ENCODE measurements around the gene PLXNC1. TPM values are rescaled to one million over a fixed set of nuclear protein-coding genes. Genes with fewer than 3 reads are reported as not detected.

PLXNC1 gene
- total and polyA plus RNA-seq, 4 donors, result 0.71 to 12.0 (median 3.3) TPM

- Histone ChIP-seq H3K9ac (ENCODE audit: low read depth in 1 of 2, low read length in 2 of 2) (no peak overlapping the region), H3K27me3 (ENCODE audit: control insufficient read depth in 4 of 4, insufficient read depth in 4 of 4, low read length in 3 of 4) (no peaks in the 10 kb centered on the region), H3K36me3 (ENCODE audit: control insufficient read depth in 4 of 4, insufficient read depth in 3 of 4, low read depth in 1 of 4, low read length in 3 of 4) (no peaks in the 10 kb centered on the region), H3K9me3 (ENCODE audit: control insufficient read depth in 4 of 4, low read length in 3 of 4) (no peaks in the 10 kb centered on the region), H3K4me3 (ENCODE audit: low read depth in 1 of 3, low read length in 3 of 3) (no peak overlapping the region), H3K4me1 (ENCODE audit: control insufficient read depth in 4 of 4, insufficient read depth in 4 of 4, low read length in 3 of 4) (no peaks in the 10 kb centered on the region), H3K27ac (ENCODE audit: low read depth in 1 of 2, low read length in 2 of 2) (no peak overlapping the region)
- TF ChIP-seq TAF1 (conservative IDR thresholded peaks at IDR 0.05) (no peak), SP1 (IDR thresholded peaks at IDR 0.05) (no peak), MAX (IDR thresholded peaks at IDR 0.05) (no peak), NR2F2 (IDR thresholded peaks at IDR 0.05) (no peak), GABPA (IDR thresholded peaks at IDR 0.05 in 1 of 2, conservative IDR thresholded peaks at IDR 0.05 in 1 of 2) (no peak), EGR1 (IDR thresholded peaks at IDR 0.05; ENCODE audit: low read depth in 2 of 2) (no peak), HNF4A (conservative IDR thresholded peaks at IDR 0.05) (no peak), RXRA (IDR thresholded peaks at IDR 0.05) (no peak), RAD21 (IDR thresholded peaks at IDR 0.05) (no peak), FOXA1 (IDR thresholded peaks at IDR 0.05) (no peak), JUND (IDR thresholded peaks at IDR 0.05) (no peak), HNF4G (IDR thresholded peaks at IDR 0.05) (no peak), YY1 (IDR thresholded peaks at IDR 0.05) (no peak), ATF3 (IDR thresholded peaks at IDR 0.05) (no peak), FOXA2 (IDR thresholded peaks at IDR 0.05) (no peak), CTCF (IDR thresholded peaks at IDR 0.05; ENCODE audit: low read depth, low read length, missing input control) (no peak)
- DNase-seq (ENCODE audit: low spot score), result no peak
- 76% methylated on average over 2 of the region's 2 CpGs for WGBS
Measured at GRCh38 chr12:94247246-94247645, 98.9 kb downstream of the PLXNC1 start.

GRCh38 chr12:94248582-94248981 lies 100.2 kb downstream of the PLXNC1 start:
- no peak overlapping the region for H3K4me3 ChIP-seq (ENCODE audit: low read depth in 1 of 3, low read length in 3 of 3)
- DNase-seq (ENCODE audit: low spot score), result no peak
- H3K9me3 ChIP-seq (ENCODE audit: control insufficient read depth in 4 of 4, low read length in 3 of 4), result no peaks in the 10 kb centered on the region
- WGBS, result 94% methylated on average over 7 of the region's 7 CpGs
- TF ChIP-seq CTCF (IDR thresholded peaks at IDR 0.05; ENCODE audit: low read depth, low read length, missing input control), result no peak
- no peak for TF ChIP-seq YY1 (IDR thresholded peaks at IDR 0.05)
- no peak for TF ChIP-seq HNF4A (conservative IDR thresholded peaks at IDR 0.05)
- no peak for TF ChIP-seq JUND (IDR thresholded peaks at IDR 0.05)
- TF ChIP-seq ZBTB33 (IDR thresholded peaks at IDR 0.05), result no peak
- no peak for TF ChIP-seq HNF4G (IDR thresholded peaks at IDR 0.05)
- no peak for TF ChIP-seq TAF1 (conservative IDR thresholded peaks at IDR 0.05)
- no peak for TF ChIP-seq MAX (IDR thresholded peaks at IDR 0.05)
- H3K27ac ChIP-seq (ENCODE audit: low read depth in 1 of 2, low read length in 2 of 2), result no peak overlapping the region
- no peaks in the 10 kb centered on the region for H3K4me1 ChIP-seq (ENCODE audit: control insufficient read depth in 4 of 4, insufficient read depth in 4 of 4, low read length in 3 of 4)
- no peak overlapping the region for H3K9ac ChIP-seq (ENCODE audit: low read depth in 1 of 2, low read length in 2 of 2)
- no peaks in the 10 kb centered on the region for H3K36me3 ChIP-seq (ENCODE audit: control insufficient read depth in 4 of 4, insufficient read depth in 3 of 4, low read depth in 1 of 4, low read length in 3 of 4)
- H3K27me3 ChIP-seq (ENCODE audit: control insufficient read depth in 4 of 4, insufficient read depth in 4 of 4, low read length in 3 of 4), result no peaks in the 10 kb centered on the region
